AG04449 (cell line): ENCODE data around the gene PTK6.

Experiments used
- CTCF ChIA-PET: fragments of 350-600 bp; formaldehyde crosslinking; extraction: SDS; loops from one replicate; lab custom pipeline; 2021; ENCODE audit warnings: antibody characterized with exemption; lab: Yijun Ruan, JAX
- POLR2A ChIA-PET: fragments of 400-600, 350-600 bp; formaldehyde crosslinking; extraction: SDS; loops from one replicate; lab custom pipeline; 2020; ENCODE audit warnings: antibody characterized with exemption, inconsistent platforms; lab: Yijun Ruan, JAX
- DNase-seq: peaks from one replicate; pipeline ENCODE4 v3.0.0-alpha.2; 2010; ENCODE audit warnings: low read depth, low spot score
- H3K4me3 ChIP-seq: 2 replicates; pipeline ENCODE4 v1.5.1; 2011; ENCODE audit warnings: low read depth, mild to moderate bottlenecking, control low read depth, low read length
- TF ChIP-seq, protein P1 (sequence below): IDR thresholded peaks from one replicate; pipeline ENCODE4 v1.5.1; 2011; ENCODE audit warnings: mild to moderate bottlenecking, moderate library complexity, low read length, control low read depth, inconsistent platforms; ENCODE audit not compliant: insufficient read depth; ENCODE audit errors: missing control alignments

PTK6 gene

GRCh38 chr20:63487116-63487764, 49.9 kb downstream of the PTK6 start:
- ChIA-PET POLR2A (no interaction called here), CTCF (interaction anchor here (1.0 kb wide), 1 partner anchor 9 kb away, joined by 3 read pairs; no protein-coding TSS in a partner anchor)
- H3K4me3 ChIP-seq: no peak overlapping the region
- TF ChIP-seq, protein P1, sequence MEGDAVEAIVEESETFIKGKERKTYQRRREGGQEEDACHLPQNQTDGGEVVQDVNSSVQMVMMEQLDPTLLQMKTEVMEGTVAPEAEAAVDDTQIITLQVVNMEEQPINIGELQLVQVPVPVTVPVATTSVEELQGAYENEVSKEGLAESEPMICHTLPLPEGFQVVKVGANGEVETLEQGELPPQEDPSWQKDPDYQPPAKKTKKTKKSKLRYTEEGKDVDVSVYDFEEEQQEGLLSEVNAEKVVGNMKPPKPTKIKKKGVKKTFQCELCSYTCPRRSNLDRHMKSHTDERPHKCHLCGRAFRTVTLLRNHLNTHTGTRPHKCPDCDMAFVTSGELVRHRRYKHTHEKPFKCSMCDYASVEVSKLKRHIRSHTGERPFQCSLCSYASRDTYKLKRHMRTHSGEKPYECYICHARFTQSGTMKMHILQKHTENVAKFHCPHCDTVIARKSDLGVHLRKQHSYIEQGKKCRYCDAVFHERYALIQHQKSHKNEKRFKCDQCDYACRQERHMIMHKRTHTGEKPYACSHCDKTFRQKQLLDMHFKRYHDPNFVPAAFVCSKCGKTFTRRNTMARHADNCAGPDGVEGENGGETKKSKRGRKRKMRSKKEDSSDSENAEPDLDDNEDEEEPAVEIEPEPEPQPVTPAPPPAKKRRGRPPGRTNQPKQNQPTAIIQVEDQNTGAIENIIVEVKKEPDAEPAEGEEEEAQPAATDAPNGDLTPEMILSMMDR: no peak
- DNase-seq: no peak

- DNase-seq: no peak
- ChIA-PET POLR2A (no interaction called here), CTCF (no interaction called here)
- no peak overlapping the region for H3K4me3 ChIP-seq
- TF ChIP-seq, protein P1: no peak
These were observed 50.8 kb downstream of the PTK6 start for GRCh38 chr20:63486300-63486855.

- DNase-seq: no peak
- POLR2A ChIA-PET: no interaction called here
- CTCF ChIA-PET: interaction anchor here (0.7 to 2.2 kb wide), 2 partner anchors 11 to 176 kb away, joined by 3 to 12 read pairs; no protein-coding TSS in a partner anchor
- no peak overlapping the region for H3K4me3 ChIP-seq
- TF ChIP-seq, protein P1: no peak
These were observed 52.3 kb downstream of the PTK6 start for GRCh38 chr20:63484651-63485403.

- DNase-seq: no peak
- TF ChIP-seq, protein P1: no peak
- H3K4me3 ChIP-seq: no peak overlapping the region
- CTCF ChIA-PET: interaction anchor here (0.7 to 2.2 kb wide), 2 partner anchors 12 to 176 kb away, joined by 3 to 12 read pairs; no protein-coding TSS in a partner anchor
- POLR2A ChIA-PET: no interaction called here
These were observed 52.9 kb downstream of the PTK6 start for GRCh38 chr20:63484236-63484635.

DNA sequence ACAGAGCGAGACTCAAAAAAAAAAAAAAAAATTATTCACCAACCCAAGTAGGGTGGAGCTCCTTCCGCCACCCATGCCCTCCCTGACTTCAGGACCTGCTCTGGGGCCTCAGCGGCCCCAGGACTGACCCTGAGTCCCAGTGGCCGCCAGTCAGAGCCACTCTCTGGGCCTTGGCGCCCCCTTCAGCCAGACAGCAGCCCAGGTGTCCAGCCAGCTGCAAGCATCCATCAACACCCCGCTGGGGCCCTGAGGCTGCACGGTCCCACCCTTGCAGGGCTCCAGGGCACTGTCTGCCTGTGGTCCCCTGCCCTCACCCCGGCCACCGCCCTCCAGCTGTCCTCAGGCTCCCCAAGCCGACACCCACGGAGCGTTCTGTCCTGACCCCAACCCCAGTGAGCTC, 53.3 kb downstream of the PTK6 start:
- TF ChIP-seq, protein P1: no peak
- no peak overlapping the region for H3K4me3 ChIP-seq
- ChIA-PET POLR2A (no interaction called here), CTCF (interaction anchor here (2.2 kb wide), 1 partner anchor 12 kb away, joined by 12 read pairs; no protein-coding TSS in a partner anchor)
- no peak for DNase-seq
